COLO829 (cell line): ENCODE results near the gene SDK2.
A peak's percentile ranks its signal among the peaks of the same experiment; 100 is the strongest.

Experiments used
- DNase-seq: peaks from one replicate; pipeline ENCODE4 v3.0.0; 2012; ENCODE audit warnings: low spot score

Gene SDK2

GRCh38 chr17:73644145-73645049 lies at the start of gene SDK2:
TSS of gene SDK2 (minus strand) at chr17:73644445. CDS start at chr17:73644088, 357 bp downstream.
- no peak for DNase-seq

- DNase-seq = no peak
These were observed 48.8 kb upstream of the SDK2 start for GRCh38 chr17:73693071-73693470.

- no peak for DNase-seq
These were observed 47.1 kb upstream of the SDK2 start for GRCh38 chr17:73691321-73691766.

GRCh38 chr17:73690676-73691075 lies 46.4 kb upstream of the SDK2 start:
- DNase-seq = peak; percentile 27

- DNase-seq = no peak
These were observed 45.5 kb upstream of the SDK2 start for GRCh38 chr17:73689596-73690275.

GRCh38 chr17:73686961-73687360 lies 42.7 kb upstream of the SDK2 start:
- DNase-seq = no peak

- DNase-seq = no peak
These were observed 41.9 kb upstream of the SDK2 start for GRCh38 chr17:73686126-73686525.

- peak; percentile 26 for DNase-seq
These were observed 39.9 kb upstream of the SDK2 start for GRCh38 chr17:73684183-73684582.

- DNase-seq = no peak
These were observed 39.5 kb upstream of the SDK2 start for GRCh38 chr17:73683771-73684170.

- no peak for DNase-seq
These were observed 37.7 kb upstream of the SDK2 start for GRCh38 chr17:73681946-73682345.

- DNase-seq = no peak
These were observed 35.2 kb upstream of the SDK2 start for GRCh38 chr17:73679476-73679875.

GRCh38 chr17:73678999-73679398 lies 34.8 kb upstream of the SDK2 start:
- no peak for DNase-seq

- DNase-seq = no peak
These were observed 25.5 kb upstream of the SDK2 start for GRCh38 chr17:73669771-73670170.

- DNase-seq = no peak
These were observed 23.1 kb upstream of the SDK2 start for GRCh38 chr17:73667181-73667959.

GRCh38 chr17:73663614-73664013 lies 19.4 kb upstream of the SDK2 start:
- DNase-seq = no peak

GRCh38 chr17:73660366-73660765 lies 16.1 kb upstream of the SDK2 start:
- DNase-seq = no peak

GRCh38 chr17:73658821-73659515 lies 14.7 kb upstream of the SDK2 start:
- DNase-seq = no peak

GRCh38 chr17:73657473-73658116 lies 13.3 kb upstream of the SDK2 start:
- no peak for DNase-seq

GRCh38 chr17:73654241-73654640 lies 10.0 kb upstream of the SDK2 start:
- DNase-seq = no peak

- no peak for DNase-seq
These were observed 9.6 kb upstream of the SDK2 start for GRCh38 chr17:73653810-73654209.

- DNase-seq = no peak
These were observed 8.7 kb upstream of the SDK2 start for GRCh38 chr17:73652886-73653480.
